Small intestine (tissue), 7 donors: ENCODE results near the gene ALDH1L1. TPM values are rescaled to one million over a fixed set of nuclear protein-coding genes. Genes with fewer than 3 reads are reported as not detected.

Source experiments
- DNase-seq, 2 donors: peaks; one replicate each; pipeline versions ENCODE4 v3.0.0 to v3.0.0-alpha.2; 2013
- FAIRE-seq: peaks from 2 replicates; lab custom pipeline; 2012; peaks lifted over from hg19 to GRCh38; lab: Jason Lieb, UNC
- H3K27ac ChIP-seq, 3 donors: one replicate each; pipeline ENCODE4 v1.5.1; 2013; ENCODE audit warnings: low read length in 2 of 3, mild to moderate bottlenecking in 2 of 3, control low read depth in 1 of 3, inconsistent platforms in 1 of 3, low read depth in 1 of 3, moderate library complexity in 1 of 3
- H3K27me3 ChIP-seq, 3 donors: one replicate each; pipeline ENCODE4 v1.6.1; 2013; ENCODE audit warnings: low read length in 3 of 3, inconsistent platforms in 1 of 3; ENCODE audit not compliant: control insufficient read depth in 3 of 3, insufficient read depth in 3 of 3
- H3K36me3 ChIP-seq, 3 donors: one replicate each; pipeline ENCODE4 v1.6.1; 2013; ENCODE audit warnings: low read length in 3 of 3, inconsistent platforms in 1 of 3, low read depth in 1 of 3, mild to moderate bottlenecking in 1 of 3, moderate library complexity in 1 of 3; ENCODE audit not compliant: control insufficient read depth in 3 of 3, insufficient read depth in 2 of 3
- H3K4me1 ChIP-seq, 3 donors: one replicate each; pipeline ENCODE4 v1.6.1; 2013; ENCODE audit warnings: low read length in 2 of 3, inconsistent platforms in 1 of 3, low read depth in 1 of 3, mild to moderate bottlenecking in 1 of 3, moderate library complexity in 1 of 3; ENCODE audit not compliant: control insufficient read depth in 3 of 3, insufficient read depth in 2 of 3
- H3K4me3 ChIP-seq, 3 donors: one replicate each; pipeline ENCODE4 v1.5.1; 2013; ENCODE audit warnings: low read length in 3 of 3, control low read depth in 1 of 3, inconsistent platforms in 1 of 3, low read depth in 1 of 3, mild to moderate bottlenecking in 1 of 3, moderate library complexity in 1 of 3
- H3K9me3 ChIP-seq, 2 donors: one replicate each; pipeline ENCODE4 v1.6.1; 2013; ENCODE audit warnings: low read depth in 1 of 2, low read length in 1 of 2; ENCODE audit not compliant: control insufficient read depth in 2 of 2, insufficient read depth in 1 of 2
- WGBS, 3 donors: extraction: QIAGEN DNeasy Blood & Tissue Kit; methylation state at CpG; one replicate each; pipeline ENCODE4 v1.1.7; 2013; 5-methylcytosine and 5-hydroxymethylcytosine counted together
- polyA plus RNA-seq, 4 donors: library from polyadenylated mRNA; stranded (reverse) in 3 of 4; unstranded in 1 of 4; fragments of 200-250 nt in 3 of 4; fragments of 120-200 nt in 1 of 4; gene quantifications; one replicate each; pipeline versions ENCODE4 v1.2.1 to v1.2.3, GENCODE V29; 2013
- donor health status: healthy with polysubstance abuse.
- donor health status: control.
- donor health status: control.
- donor health status: Bipolar disorder and iron deficiency.
- donor health status: healthy.

The ALDH1L1 gene
- polyA plus RNA-seq, 4 donors = 0.27 to 58.7 (median 2.5) TPM

GRCh38 chr3:126126811-126127431, 53.5 kb downstream of the ALDH1L1 start:
- no peak for FAIRE-seq
- DNase-seq = no peak

GRCh38 chr3:126126286-126126685, 54.1 kb downstream of the ALDH1L1 start:
- no peak for FAIRE-seq

More at GRCh38 chr3:126126811-126127431, 53.5 kb downstream of the ALDH1L1 start:
- Histone ChIP-seq H3K27me3 (no peaks in the 10 kb centered on the region), H3K4me3 (no peak overlapping the region), H3K36me3 (peaks cover 0 to 52% (median 0%) of the 10 kb centered on the region in 3 donors), H3K9me3 (no peaks in the 10 kb centered on the region), H3K4me1 (no peaks in the 10 kb centered on the region), H3K27ac (no peak overlapping the region)
- WGBS, 3 donors = 67 to 84% (median 82%) methylated on average over 10 of the region's 10 CpGs

GRCh38 chr3:126125781-126126251, 54.6 kb downstream of the ALDH1L1 start:
- H3K27ac ChIP-seq = no peak overlapping the region
- 37 to 84% (median 66%) methylated on average over 2 of the region's 2 CpGs for WGBS, 3 donors
- no peak for FAIRE-seq
- H3K4me3 ChIP-seq = no peak overlapping the region
- H3K27me3 ChIP-seq = peaks cover 0 to 3% (median 0%) of the 10 kb centered on the region in 3 donors
- no peaks in the 10 kb centered on the region for H3K9me3 ChIP-seq
- no peaks in the 10 kb centered on the region for H3K4me1 ChIP-seq
- peaks cover 0 to 44% (median 0%) of the 10 kb centered on the region in 3 donors for H3K36me3 ChIP-seq
- DNase-seq = no peak

More at GRCh38 chr3:126126286-126126685, 54.1 kb downstream of the ALDH1L1 start:
- no peak overlapping the region for H3K4me3 ChIP-seq
- no peaks in the 10 kb centered on the region for H3K9me3 ChIP-seq
- WGBS, 3 donors = 80 to 87% (median 86%) methylated on average over 12 of the region's 12 CpGs
- H3K4me1 ChIP-seq = no peaks in the 10 kb centered on the region
- peaks cover 0 to 48% (median 0%) of the 10 kb centered on the region in 3 donors for H3K36me3 ChIP-seq
- no peak for DNase-seq
- peaks cover 0 to 3% (median 0%) of the 10 kb centered on the region in 3 donors for H3K27me3 ChIP-seq
- no peak overlapping the region for H3K27ac ChIP-seq

- DNase-seq = no peak
These were observed 55.0 kb downstream of the ALDH1L1 start for GRCh38 chr3:126125341-126125740.

GRCh38 chr3:126124896-126125295, 55.5 kb downstream of the ALDH1L1 start:
- H3K4me1 ChIP-seq = no peaks in the 10 kb centered on the region
- H3K36me3 ChIP-seq = peaks cover 0 to 35% (median 0%) of the 10 kb centered on the region in 3 donors
- no peaks in the 10 kb centered on the region for H3K9me3 ChIP-seq
- H3K27ac ChIP-seq = no peak overlapping the region
- no peak for FAIRE-seq
- H3K27me3 ChIP-seq = peaks cover 0 to 3% (median 0%) of the 10 kb centered on the region in 3 donors
- WGBS, 3 donors = 79 to 90% (median 84%) methylated on average over 9 of the region's 9 CpGs
- no peak for DNase-seq
- H3K4me3 ChIP-seq = no peak overlapping the region

More at GRCh38 chr3:126125341-126125740, 55.0 kb downstream of the ALDH1L1 start:
- peaks cover 0 to 3% (median 0%) of the 10 kb centered on the region in 3 donors for H3K27me3 ChIP-seq
- WGBS, 3 donors = 82 to 87% (median 84%) methylated on average over 5 of the region's 5 CpGs
- H3K36me3 ChIP-seq = peaks cover 0 to 39% (median 0%) of the 10 kb centered on the region in 3 donors
- H3K4me1 ChIP-seq = no peaks in the 10 kb centered on the region
- H3K27ac ChIP-seq = no peak overlapping the region
- H3K9me3 ChIP-seq = no peaks in the 10 kb centered on the region
- FAIRE-seq = no peak
- H3K4me3 ChIP-seq = no peak overlapping the region

- WGBS, 3 donors = 50 to 69% (median 60%) methylated on average over 10 of the region's 10 CpGs
These were observed 56.1 kb downstream of the ALDH1L1 start for GRCh38 chr3:126124148-126124868.

GRCh38 chr3:126121632-126122031, 58.8 kb downstream of the ALDH1L1 start:
- Histone ChIP-seq H3K9me3 (no peaks in the 10 kb centered on the region), H3K4me1 (no peaks in the 10 kb centered on the region), H3K4me3 (no peak overlapping the region), H3K27ac (no peak overlapping the region), H3K27me3 (peaks cover 0 to 3% (median 0%) of the 10 kb centered on the region in 3 donors), H3K36me3 (peaks cover 0 to 34% (median 0%) of the 10 kb centered on the region in 3 donors)
- WGBS, 3 donors = 78 to 88% (median 83%) methylated on average over 4 of the region's 4 CpGs
- DNase-seq = no peak
- no peak for FAIRE-seq

More at GRCh38 chr3:126124148-126124868, 56.1 kb downstream of the ALDH1L1 start:
- no peaks in the 10 kb centered on the region for H3K9me3 ChIP-seq
- DNase-seq = no peak
- H3K27me3 ChIP-seq = peaks cover 0 to 3% (median 0%) of the 10 kb centered on the region in 3 donors
- H3K27ac ChIP-seq = no peak overlapping the region
- H3K4me3 ChIP-seq = no peak overlapping the region
- no peaks in the 10 kb centered on the region for H3K4me1 ChIP-seq
- peaks cover 0 to 34% (median 0%) of the 10 kb centered on the region in 3 donors for H3K36me3 ChIP-seq
- no peak for FAIRE-seq

- H3K27ac ChIP-seq = no peak overlapping the region
- H3K27me3 ChIP-seq = peaks cover 0 to 3% (median 0%) of the 10 kb centered on the region in 3 donors
- FAIRE-seq (no peak), DNase-seq (no peak)
- H3K4me1 ChIP-seq = no peaks in the 10 kb centered on the region
- no peak overlapping the region for H3K4me3 ChIP-seq
- H3K36me3 ChIP-seq = peaks cover 0 to 39% (median 0%) of the 10 kb centered on the region in 3 donors
- WGBS, 3 donors = 89 to 93% (median 91%) methylated on average over 9 of the region's 9 CpGs
- no peaks in the 10 kb centered on the region for H3K9me3 ChIP-seq
These were observed 59.3 kb downstream of the ALDH1L1 start for GRCh38 chr3:126121074-126121473.
